Measurements from ENCODE around the gene OTULIN. TPM values are rescaled to one million over a fixed set of nuclear protein-coding genes. Genes with fewer than 3 reads are reported as not detected.

Gene OTULIN
- total RNA-seq, 2 experiments from 2014 or later: 28.7 to 45.6 TPM

DNA sequence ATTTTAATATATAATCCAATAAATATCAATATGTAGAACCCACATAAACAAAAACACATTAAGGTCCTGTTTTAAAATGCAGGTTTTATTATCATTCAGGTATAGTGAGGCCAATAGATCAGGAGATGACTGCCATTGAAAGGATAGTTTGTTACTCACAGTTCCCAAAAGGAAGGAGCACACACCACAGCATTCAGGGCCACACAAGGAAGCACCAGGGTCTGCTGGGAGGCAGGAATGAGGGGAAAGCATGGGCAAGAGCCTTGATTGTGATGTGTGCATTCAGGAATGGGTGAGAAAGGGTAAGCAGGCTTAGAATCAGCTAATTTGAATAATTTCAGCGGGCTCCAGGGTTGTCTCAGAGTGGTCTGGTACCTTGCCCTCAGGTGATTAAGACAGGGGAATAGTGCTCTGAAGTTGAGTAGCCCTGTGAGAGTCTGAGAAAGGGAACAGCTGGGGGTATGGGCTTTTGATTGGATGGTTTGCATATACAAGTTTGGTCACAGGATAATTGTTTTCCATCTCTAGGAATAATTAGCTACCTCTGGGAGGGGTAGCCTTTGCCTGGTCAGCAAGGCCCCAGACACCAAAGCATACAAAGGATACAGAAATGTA is 19.8 kb upstream of the OTULIN start:
- TF ChIP-seq, protein P1, sequence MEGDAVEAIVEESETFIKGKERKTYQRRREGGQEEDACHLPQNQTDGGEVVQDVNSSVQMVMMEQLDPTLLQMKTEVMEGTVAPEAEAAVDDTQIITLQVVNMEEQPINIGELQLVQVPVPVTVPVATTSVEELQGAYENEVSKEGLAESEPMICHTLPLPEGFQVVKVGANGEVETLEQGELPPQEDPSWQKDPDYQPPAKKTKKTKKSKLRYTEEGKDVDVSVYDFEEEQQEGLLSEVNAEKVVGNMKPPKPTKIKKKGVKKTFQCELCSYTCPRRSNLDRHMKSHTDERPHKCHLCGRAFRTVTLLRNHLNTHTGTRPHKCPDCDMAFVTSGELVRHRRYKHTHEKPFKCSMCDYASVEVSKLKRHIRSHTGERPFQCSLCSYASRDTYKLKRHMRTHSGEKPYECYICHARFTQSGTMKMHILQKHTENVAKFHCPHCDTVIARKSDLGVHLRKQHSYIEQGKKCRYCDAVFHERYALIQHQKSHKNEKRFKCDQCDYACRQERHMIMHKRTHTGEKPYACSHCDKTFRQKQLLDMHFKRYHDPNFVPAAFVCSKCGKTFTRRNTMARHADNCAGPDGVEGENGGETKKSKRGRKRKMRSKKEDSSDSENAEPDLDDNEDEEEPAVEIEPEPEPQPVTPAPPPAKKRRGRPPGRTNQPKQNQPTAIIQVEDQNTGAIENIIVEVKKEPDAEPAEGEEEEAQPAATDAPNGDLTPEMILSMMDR (conservative IDR thresholded peaks at IDR 0.05; ENCODE audit: low read length): no peak
- TF ChIP-seq EZH2phosphoT487 (IDR thresholded peaks at IDR 0.05; ENCODE audit: borderline replicate concordance, low read depth, low read length): no peak
- Histone ChIP-seq H3K4me2 (ENCODE audit: low read length) (no peak overlapping the region), H3K4me3 (ENCODE audit: low read depth, low read length, poor library complexity, severe bottlenecking) (no peak overlapping the region), H3K9me2 (ENCODE audit: insufficient read depth, low read length) (no peaks in the 10 kb centered on the region), H3K4me1 (ENCODE audit: insufficient read depth, low read length, poor library complexity, severe bottlenecking) (no peaks in the 10 kb centered on the region), H2AFZ (ENCODE audit: low read length) (no peak overlapping the region), H3K9me3 (ENCODE audit: low read length) (no peaks in the 10 kb centered on the region), H3K36me3 (ENCODE audit: insufficient read depth, low read length) (no peaks in the 10 kb centered on the region), H3K79me2 (ENCODE audit: insufficient read depth, low read depth, low read length) (no peaks in the 10 kb centered on the region), H4K20me1 (ENCODE audit: insufficient read depth, low read length) (no peaks in the 10 kb centered on the region), H3K27ac (ENCODE audit: low read depth, low read length, poor library complexity, severe bottlenecking) (no peak overlapping the region)
- intact Hi-C loops (cut with micrococcal nuclease; ENCODE audit: unreplicated experiment): loop anchor here (5.0 kb wide), 2 partner anchors 132 to 657 kb away; no protein-coding TSS in a partner anchor
- POLR2A ChIA-PET: interaction anchor here (0.5 to 0.7 kb wide), 2 partner anchors 235 to 257 kb away, joined by 3 read pairs; no protein-coding TSS in a partner anchor
- no peak for DNase-seq (ENCODE audit: low spot score)
- BruUV-seq (replicated peaks): no TSS peak
- CTCF ChIA-PET (ENCODE audit: unreplicated experiment): no interaction called here

DNA sequence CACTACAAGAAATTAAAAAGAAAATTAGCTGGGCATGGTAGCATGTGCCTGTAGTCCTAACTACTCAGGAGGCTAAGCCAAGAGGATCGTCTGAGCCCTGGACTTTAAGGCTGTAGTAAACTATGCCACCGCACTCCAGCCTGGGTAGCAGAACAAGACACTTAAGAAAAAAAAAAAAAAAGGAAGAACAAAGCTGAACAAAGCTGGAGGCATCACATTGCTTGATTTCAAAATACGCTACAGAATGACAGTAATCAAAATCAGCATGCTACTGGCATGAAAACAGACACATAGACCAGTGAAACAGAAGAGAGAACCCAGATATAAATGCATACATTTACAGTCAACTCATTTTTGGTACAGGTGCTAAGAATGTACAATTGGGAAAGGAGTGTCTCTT is 14.5 kb upstream of the OTULIN start:
- intact Hi-C loops (cut with micrococcal nuclease; ENCODE audit: unreplicated experiment): no loop called here
- POLR2A ChIA-PET: interaction anchor here (0.6 kb wide), 1 partner anchor 612 kb away, joined by 4 read pairs; no protein-coding TSS in a partner anchor

More for the DNA sequence above, 14.5 kb upstream of the OTULIN start:
- Histone ChIP-seq H3K4me1 (ENCODE audit: insufficient read depth, low read length, poor library complexity, severe bottlenecking) (peaks cover 1% of the 10 kb centered on the region), H3K9me2 (ENCODE audit: insufficient read depth, low read length) (no peaks in the 10 kb centered on the region), H4K20me1 (ENCODE audit: insufficient read depth, low read length) (no peaks in the 10 kb centered on the region), H3K36me3 (ENCODE audit: insufficient read depth, low read length) (no peaks in the 10 kb centered on the region), H2AFZ (ENCODE audit: low read length) (no peak overlapping the region), H3K9me3 (ENCODE audit: low read length) (no peaks in the 10 kb centered on the region), H3K79me2 (ENCODE audit: insufficient read depth, low read depth, low read length) (no peaks in the 10 kb centered on the region), H3K4me2 (ENCODE audit: low read length) (no peak overlapping the region), H3K4me3 (ENCODE audit: low read depth, low read length, poor library complexity, severe bottlenecking) (no peak overlapping the region), H3K27ac (ENCODE audit: low read depth, low read length, poor library complexity, severe bottlenecking) (no peak overlapping the region)
- DNase-seq (ENCODE audit: low spot score): no peak
- CTCF ChIA-PET (ENCODE audit: unreplicated experiment): interaction anchor here (0.6 kb wide), 1 partner anchor 72 kb away, joined by 3 read pairs; no protein-coding TSS in a partner anchor
- BruUV-seq (replicated peaks): no TSS peak
- TF ChIP-seq EZH2phosphoT487 (IDR thresholded peaks at IDR 0.05; ENCODE audit: borderline replicate concordance, low read depth, low read length): no peak
- TF ChIP-seq, protein P1 (conservative IDR thresholded peaks at IDR 0.05; ENCODE audit: low read length): no peak
